Erythroblast (primary cell): ENCODE data around the gene ALPP.
"Not testable (repeated sequence)": the region's sequence is repeated elsewhere in the genome, so short reads cannot be mapped to it uniquely, and the experiment has no call there.

Source experiments
- GATA1 ChIP-seq: IDR thresholded peaks from 2 replicates; pipeline ENCODE4 v1.6.1; 2011; ENCODE audit warnings: low read depth, mild to moderate bottlenecking, control low read depth, low read length, moderate library complexity
- POLR2A ChIP-seq: IDR thresholded peaks from 2 replicates; pipeline ENCODE4 v1.6.1; 2011; ENCODE audit warnings: mild to moderate bottlenecking, low read length

- not testable (repeated sequence) for TF ChIP-seq POLR2A, GATA1
Observed at GRCh38 chr2:232331641-232332040, 46.9 kb upstream of the ALPP start.
